D341Med (cell line): ENCODE results near the gene MOGAT3.
"Not testable (repeated sequence)": the region's sequence is repeated elsewhere in the genome, so short reads cannot be mapped to it uniquely, and the experiment has no call there.

Source experiments
- DNase-seq: peaks from one replicate; pipeline ENCODE4 v3.0.0; 2012; ENCODE audit warnings: low spot score

The MOGAT3 gene

GRCh38 chr7:101203740-101204738, 3.2 kb upstream of the MOGAT3 start:
- not testable (repeated sequence) for DNase-seq

GRCh38 chr7:101202603-101202918, 1.7 kb upstream of the MOGAT3 start:
- no peak for DNase-seq

DNA sequence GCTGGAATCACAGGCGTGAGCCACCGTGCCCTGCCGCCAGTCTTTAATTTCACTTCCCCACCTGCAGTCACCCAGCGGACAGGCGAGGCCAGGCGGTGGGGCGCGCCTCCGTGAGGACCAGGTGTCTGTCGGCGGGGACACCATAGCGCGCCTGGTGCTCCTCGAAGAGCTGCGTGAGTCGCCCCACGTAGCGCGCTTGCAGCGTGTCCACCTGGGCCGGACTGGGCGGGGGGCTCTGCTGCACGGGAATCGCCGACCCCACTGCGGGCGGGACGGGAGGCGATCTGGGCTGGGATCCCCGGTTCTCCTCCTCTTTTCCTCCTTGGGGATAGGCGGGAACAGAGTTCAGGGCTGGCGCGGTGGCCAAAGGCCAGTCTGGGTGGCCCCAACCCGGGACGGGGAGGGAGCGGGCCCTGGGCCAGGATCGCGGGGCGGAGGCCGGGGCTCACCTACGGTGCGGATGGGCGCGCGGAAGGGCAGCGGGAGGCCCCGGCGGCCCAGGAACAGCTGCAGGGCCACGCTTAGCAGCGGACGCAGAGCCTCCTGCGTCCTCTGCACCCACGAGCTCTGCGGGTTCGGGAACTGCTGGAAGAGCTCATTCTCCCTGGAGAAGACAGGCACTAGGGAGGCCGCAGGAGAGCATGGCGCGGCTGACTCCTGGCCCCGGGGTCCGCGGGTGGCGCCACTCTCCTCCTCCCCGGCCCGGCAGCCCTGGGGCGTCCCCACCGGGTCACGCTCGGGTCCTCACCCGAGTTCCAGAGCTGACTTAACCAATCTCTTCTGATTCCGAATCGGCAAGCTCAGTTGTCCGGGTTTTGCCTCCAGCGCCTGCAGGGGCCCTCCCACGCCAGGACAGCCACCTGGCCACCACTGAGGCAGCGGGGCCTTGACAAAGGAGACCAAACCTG, 1.1 kb upstream of the MOGAT3 start:
- DNase-seq = peak; percentile 39

DNA sequence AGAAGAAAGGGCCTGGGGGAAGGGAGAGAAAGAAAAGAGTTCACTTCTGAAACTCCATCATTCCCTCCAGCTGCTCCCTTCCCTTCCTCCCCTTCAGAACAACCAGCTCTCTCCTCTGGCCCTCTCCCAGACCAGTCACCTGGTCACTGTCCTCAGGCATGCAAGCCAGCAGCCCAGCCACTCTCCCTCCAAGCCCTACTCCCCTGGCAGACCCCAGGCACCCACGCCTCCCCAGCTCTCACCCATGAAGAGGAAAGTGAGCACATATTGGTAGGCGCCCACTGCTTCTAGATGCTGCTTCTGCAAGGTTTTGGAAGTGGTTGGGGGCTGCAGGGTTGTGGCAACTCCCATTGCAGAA, 353 bp downstream of the MOGAT3 start:
- DNase-seq = no peak

DNA sequence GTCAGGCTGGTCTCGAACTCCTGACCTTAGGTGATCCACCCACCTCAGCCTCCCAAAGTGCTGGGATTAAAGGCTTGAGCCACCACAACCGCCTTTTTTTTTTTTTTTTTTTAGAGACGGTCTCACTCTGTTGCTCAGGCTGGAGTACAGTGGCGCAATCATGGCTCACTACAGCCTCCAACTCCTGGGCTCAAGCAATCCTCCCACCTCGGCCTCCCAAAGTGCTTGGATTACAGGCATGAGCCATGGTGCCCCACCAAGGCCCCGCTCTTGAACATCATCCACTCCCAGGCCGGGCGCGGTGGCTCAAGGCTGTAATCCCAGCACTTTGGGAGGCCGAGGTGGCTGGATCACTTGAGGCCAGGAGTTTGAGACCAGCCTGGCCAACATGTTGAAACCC, 1.3 kb downstream of the MOGAT3 start:
- DNase-seq = not testable (repeated sequence)

GRCh38 chr7:101198476-101198875, 2.4 kb downstream of the MOGAT3 start:
- DNase-seq = no peak

DNA sequence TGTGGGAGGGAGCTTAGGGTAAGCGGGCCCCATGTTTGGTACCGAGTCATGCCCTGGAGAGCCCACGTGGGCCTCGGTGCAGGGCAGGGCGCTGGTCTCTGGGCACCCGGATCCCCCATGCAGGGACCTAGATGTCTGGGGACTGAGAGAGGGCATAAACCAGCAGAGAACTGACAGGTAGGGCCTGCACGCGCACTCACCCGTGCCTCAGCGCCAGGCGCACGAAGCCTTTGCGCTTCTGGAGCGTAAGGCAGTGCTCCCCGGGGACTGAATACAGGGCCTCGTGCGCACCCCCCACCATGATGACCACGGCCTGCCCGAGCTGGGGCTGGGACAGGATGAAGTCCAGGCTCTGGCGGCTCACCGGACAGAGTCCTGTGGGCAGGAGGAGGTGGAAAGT, 2.8 kb downstream of the MOGAT3 start:
- peak; percentile 28 for DNase-seq

- no peak for DNase-seq
These were observed 5.0 kb downstream of the MOGAT3 start for GRCh38 chr7:101195884-101196283.

- DNase-seq = no peak
These were observed 11.7 kb downstream of the MOGAT3 start for GRCh38 chr7:101189109-101189508.

DNA sequence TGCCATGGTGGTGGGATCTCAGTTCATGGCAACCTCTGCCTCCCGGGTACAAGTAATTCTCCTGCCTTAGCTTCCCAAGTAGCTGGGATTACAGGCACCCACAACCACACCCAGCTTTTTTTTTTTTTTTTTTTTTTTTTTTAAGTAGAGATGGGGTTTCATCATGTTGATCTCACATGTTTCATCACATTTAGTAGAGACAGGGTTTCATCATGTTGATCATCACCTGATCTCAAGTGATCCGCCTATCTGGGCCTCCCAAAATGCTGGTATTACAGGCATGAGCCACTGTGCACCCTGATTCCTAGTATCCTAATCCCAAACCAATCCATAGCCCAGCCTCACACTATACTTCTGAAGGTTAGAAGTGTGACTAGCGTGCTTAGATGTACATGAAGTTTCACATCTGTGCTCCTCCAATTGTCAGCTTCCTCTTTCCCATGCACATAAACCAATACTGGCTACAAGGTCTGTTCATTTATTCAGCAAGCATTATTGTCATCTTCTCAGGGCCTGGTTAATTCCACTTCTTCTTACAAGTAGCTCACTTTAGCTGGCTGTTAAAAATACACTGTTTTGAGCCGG, 13.9 kb downstream of the MOGAT3 start:
- no peak for DNase-seq

GRCh38 chr7:101186194-101186593, 14.6 kb downstream of the MOGAT3 start:
- DNase-seq = no peak

DNA sequence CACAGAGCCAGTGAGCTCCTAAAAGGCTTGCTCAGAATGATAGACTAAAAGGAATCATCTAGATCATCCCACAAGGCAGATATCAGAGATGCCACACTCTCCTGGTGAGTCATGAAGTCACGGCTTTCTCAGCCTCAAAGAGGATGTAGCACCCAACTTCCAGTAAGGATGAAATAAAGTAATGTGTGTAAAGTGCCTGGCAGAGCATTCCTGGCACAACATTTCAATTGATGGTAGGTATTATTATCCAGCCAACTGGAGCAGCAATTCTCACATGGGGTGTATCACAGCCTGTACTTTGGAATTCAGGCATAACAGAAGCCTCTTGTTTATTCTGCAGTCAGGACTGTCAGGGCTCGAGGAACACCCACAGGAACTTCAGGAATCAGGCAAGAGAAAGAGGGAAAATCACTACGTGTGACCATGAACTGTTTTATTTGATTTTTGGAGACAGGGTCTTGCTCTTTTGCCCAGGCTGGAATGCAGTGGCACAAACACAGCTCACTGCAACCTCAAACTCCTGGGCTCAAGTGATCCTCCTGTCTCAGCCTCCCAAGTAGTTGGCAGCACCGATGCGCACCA, 15.5 kb downstream of the MOGAT3 start:
- no peak for DNase-seq

- DNase-seq = no peak
These were observed 20.6 kb downstream of the MOGAT3 start, which contains the start of gene NAT16 for GRCh38 chr7:101180130-101180755. Gene NAT16, minus strand, starts transcription at chr7:101180293. Its CDS starts 5,486 bp downstream, at chr7:101174807.

DNA sequence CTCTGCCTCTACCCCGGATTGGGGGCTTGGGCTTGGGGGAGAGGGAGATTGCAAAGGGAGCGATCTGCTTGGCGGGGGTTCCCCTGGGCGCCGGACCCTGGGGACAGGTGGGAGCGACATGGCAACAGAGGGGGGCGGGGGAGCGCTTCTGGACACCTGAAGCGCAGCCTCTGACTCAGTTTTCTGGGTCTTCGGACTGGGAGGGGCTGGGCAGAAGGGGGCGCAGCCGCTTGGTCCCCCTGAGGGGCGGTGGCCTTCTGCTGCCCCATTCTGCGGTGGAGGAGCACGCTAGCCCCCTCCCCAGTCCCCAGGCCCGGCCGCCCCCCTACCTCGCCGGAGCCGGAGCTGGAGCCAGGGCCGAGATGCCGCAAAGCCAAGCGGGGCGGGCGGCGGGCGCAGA, 21.1 kb downstream of the MOGAT3 start:
- DNase-seq = no peak

GRCh38 chr7:101179117-101179516, 21.7 kb downstream of the MOGAT3 start:
- DNase-seq = no peak

GRCh38 chr7:101177644-101178043, 23.2 kb downstream of the MOGAT3 start:
- DNase-seq = no peak

DNA sequence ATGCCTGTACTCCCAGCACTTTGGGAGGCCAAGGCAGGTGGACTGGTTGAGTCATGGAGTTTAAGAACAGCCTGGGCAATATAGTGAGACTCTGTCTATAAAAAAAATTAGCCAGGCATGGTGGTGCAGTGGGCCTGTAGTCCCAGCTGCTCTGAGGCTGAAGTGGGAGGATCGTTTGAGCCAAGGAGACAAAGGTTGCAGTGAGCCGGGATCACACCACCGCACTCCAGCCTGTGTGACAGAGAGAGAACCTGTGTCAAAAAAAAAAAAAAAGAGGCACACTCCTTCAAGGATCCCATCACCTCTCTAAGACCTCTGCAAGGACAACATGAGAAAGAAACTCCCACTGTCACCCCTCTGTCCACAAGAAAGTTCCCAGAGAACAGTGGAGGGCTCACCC, 25.2 kb downstream of the MOGAT3 start:
- DNase-seq = no peak

DNA sequence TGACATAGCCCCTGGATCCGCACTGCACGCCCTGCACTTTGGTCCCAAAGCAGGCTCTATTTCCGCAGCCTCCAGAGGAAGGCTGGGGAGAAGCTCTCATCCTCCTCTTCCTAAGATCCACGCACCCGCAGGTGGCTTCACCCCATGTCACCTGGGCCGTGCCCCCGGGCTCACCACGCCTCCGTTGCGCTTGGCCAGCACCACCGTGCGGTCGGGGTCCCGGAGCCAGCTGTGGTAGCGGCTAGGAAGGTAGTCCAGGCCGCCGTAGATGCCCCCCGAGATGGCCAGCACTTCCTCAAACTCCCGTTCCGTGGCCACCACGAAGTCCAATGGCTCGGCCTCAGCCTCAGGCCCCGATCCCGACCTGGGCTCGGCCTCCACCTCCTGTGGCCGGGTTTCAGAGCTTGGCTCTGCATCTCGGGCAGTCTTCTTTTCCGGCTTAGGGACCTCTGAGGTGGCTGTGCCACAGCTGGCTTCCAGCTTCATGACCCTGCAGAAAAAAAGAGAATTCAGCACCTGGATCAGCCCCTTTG, 26.4 kb downstream of the MOGAT3 start:
- DNase-seq = no peak

- DNase-seq = peak; percentile 68
These were observed 27.0 kb downstream of the MOGAT3 start for GRCh38 chr7:101173752-101174244.

- DNase-seq = peak; percentile 54
These were observed 27.7 kb downstream of the MOGAT3 start for GRCh38 chr7:101172854-101173751.
